Right lobe of liver (tissue), 6 donors: ENCODE data around the gene COL5A3. TPM values are rescaled to one million over a fixed set of nuclear protein-coding genes. Genes with fewer than 3 reads are reported as not detected.

Source experiments
- ATAC-seq, 4 donors: fragments of 200-7000 bp; cut with Tn5 transposase; one replicate each; pipeline ENCODE4 v1.9.1; 2020; ENCODE audit warnings: mild to moderate bottlenecking in 4 of 4, moderate library complexity in 4 of 4
- DNase-seq, 3 donors: peaks; one replicate each; pipeline ENCODE4 v3.0.0-alpha.2; 2020
- H3K27ac ChIP-seq, 3 donors: fragments of 200-600 bp; one replicate each; pipeline ENCODE4 v1.8.0; 2022
- H3K27me3 ChIP-seq, 2 donors: fragments of 200-600 bp; one replicate each; pipeline ENCODE4 v1.8.0; 2022
- H3K36me3 ChIP-seq, 4 donors: fragments of 200-600 bp; sonication (generic) in 1 of 4; one replicate each; pipeline versions ENCODE4 v1.5.1 to v1.8.0; 2017 to 2022; ENCODE audit warnings: control low read depth in 1 of 4
- H3K4me1 ChIP-seq, 4 donors: fragments of 200-600 bp; sonication (generic) in 1 of 4; one replicate each; pipeline versions ENCODE4 v1.5.1 to v1.8.0; 2017 to 2022; ENCODE audit warnings: control low read depth in 1 of 4
- H3K4me3 ChIP-seq, 3 donors: fragments of 200-600 bp; one replicate each; pipeline ENCODE4 v1.8.0; 2022
- H3K9me3 ChIP-seq, 4 donors: fragments of 200-600 bp; sonication (generic) in 1 of 4; one replicate each; pipeline versions ENCODE4 v1.5.1 to v1.8.0; 2017 to 2022; ENCODE audit warnings: control low read depth in 1 of 4
- CTCF ChIP-seq, 4 donors: fragments of 200-600 bp in 3 of 4; fragments of 450-650 bp in 1 of 4; IDR thresholded peaks; one replicate each; pipeline versions ENCODE4 v1.5.1 to v1.8.0; 2016 to 2022; ENCODE audit warnings: antibody characterized with exemption in 4 of 4, mild to moderate bottlenecking in 2 of 4
- POLR2A ChIP-seq: fragments of 450-650 bp; IDR thresholded peaks from one replicate; pipeline ENCODE4 v1.6.1; 2017; ENCODE audit warnings: antibody characterized with exemption, mild to moderate bottlenecking
- WGBS: methylation state at CpG from one replicate; pipeline ENCODE4 v1.1.6; 2018; ENCODE audit warnings: low coverage, low lambda C conversion rate; ENCODE audit not compliant: insufficient coverage; ENCODE audit errors: missing lambda C conversion rate; 5-methylcytosine and 5-hydroxymethylcytosine counted together
- intact Hi-C, 2 donors: fragments of 100-400 bp; cut with DNase I; formaldehyde crosslinking; loops; one replicate each; pipeline versions ENCODE4 v1.11.2 to v1.14.1; 2022
- total RNA-seq, 6 experiments: library from RNA; depleted of rRNA in 2 of 6; stranded (reverse); fragments of >200 nt in 2 of 6; fragmentation: NEBNext Ultra II Directional in 3 of 6; extraction: Animal tissue kit (Norgen Biotek cat#: 25700) in 3 of 6; gene quantifications; one replicate each; pipeline versions ENCODE4 v1.1.0 to v1.2.4, GENCODE V29; 2016 to 2023
- donor health status: DM: no; HTN: yes; CAD: no.
- donor health status: DM: no; HTN: no; CAD: no.
- donor health status: DM: no; HTN: no; CAD: no.
- donor health status: DM: no; HTN: yes; CAD: no.
- donor health status: DM: no; HTN: yes; CAD: no.

Gene COL5A3
- total RNA-seq, 6 experiments from 2014 or later: 3.3 to 20.2 (median 9.4) TPM

DNA sequence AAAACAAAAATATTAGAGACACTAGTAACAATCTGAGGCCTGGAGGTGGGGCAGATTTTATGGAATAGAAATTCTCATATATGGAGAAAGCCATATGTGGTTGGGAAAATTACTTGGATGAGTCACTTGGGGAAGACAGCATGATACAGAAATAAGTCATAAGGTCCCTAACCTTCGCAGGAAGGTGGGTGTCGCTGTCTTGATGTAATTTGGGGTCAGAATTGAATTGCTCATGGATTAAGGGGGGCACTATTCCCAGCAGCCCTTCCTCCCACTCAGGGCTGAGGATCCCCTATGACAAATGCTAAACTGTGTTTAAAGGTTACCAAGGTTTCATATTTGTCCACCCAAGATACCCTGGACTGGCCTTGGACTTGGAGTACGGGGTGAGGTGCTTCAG is 8.0 kb upstream of the COL5A3 start:
- no peak overlapping the region for H3K27ac ChIP-seq
- TF ChIP-seq POLR2A (no peak), CTCF (IDR thresholded peaks at IDR 0.05) (no peak)
- no peak overlapping the region for H3K4me3 ChIP-seq
- ATAC-seq: no peak
- no peaks in the 10 kb centered on the region for H3K9me3 ChIP-seq
- intact Hi-C loops: no loop called here
- no peaks in the 10 kb centered on the region for H3K27me3 ChIP-seq
- WGBS: 74% methylated on average over 2 of the region's 3 CpGs
- H3K4me1 ChIP-seq: peaks cover 0 to 4% (median 0%) of the 10 kb centered on the region in 4 donors
- DNase-seq: no peak
- H3K36me3 ChIP-seq: no peaks in the 10 kb centered on the region

DNA sequence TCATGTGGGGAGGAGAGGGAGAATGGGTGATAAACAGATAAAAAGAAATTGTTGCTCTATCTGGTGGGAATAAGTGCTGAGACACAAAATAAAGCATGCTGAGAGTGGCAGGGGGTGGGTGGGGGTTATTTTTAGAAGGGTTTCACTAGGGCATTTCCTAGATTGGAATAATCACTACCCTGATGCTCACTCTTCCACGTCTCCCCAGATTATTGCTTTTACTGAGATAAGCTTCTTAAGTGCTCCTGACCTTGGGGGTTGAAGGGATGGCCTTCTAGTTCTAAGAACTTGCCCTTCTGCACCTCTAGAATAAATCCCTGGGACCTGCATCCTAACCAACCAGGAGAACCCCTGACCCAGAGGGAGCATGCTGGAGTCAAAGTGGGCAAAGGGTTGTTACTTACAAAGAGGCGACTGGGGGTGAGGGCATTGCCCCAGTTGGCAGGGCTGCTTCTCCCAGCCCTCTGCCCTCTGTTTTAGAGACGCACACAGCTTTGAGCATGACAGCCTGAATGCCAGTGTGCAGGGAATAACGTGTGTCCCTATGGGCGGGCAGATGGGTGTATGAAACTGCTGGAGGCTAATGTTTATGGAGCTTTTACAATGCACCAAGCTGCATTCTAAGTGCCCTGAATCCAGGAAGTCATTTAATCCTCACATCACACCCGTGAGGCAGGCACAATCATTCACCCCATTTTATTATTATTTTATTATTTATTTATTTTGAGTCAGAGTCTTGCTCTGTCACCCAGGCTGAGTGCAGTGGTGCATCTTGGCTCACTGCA is 3.7 kb upstream of the COL5A3 start:
- Histone ChIP-seq H3K4me3 (no peak overlapping the region), H3K27me3 (no peaks in the 10 kb centered on the region), H3K9me3 (no peaks in the 10 kb centered on the region), H3K4me1 (no peaks in the 10 kb centered on the region), H3K36me3 (no peaks in the 10 kb centered on the region), H3K27ac (no peak overlapping the region)
- intact Hi-C loops: no loop called here
- TF ChIP-seq POLR2A (no peak), CTCF (IDR thresholded peaks at IDR 0.05) (no peak)
- WGBS: 17% methylated on average over 3 of the region's 6 CpGs
- ATAC-seq: peak in 1 of 4 donors; percentile 20
- DNase-seq: no peak

DNA sequence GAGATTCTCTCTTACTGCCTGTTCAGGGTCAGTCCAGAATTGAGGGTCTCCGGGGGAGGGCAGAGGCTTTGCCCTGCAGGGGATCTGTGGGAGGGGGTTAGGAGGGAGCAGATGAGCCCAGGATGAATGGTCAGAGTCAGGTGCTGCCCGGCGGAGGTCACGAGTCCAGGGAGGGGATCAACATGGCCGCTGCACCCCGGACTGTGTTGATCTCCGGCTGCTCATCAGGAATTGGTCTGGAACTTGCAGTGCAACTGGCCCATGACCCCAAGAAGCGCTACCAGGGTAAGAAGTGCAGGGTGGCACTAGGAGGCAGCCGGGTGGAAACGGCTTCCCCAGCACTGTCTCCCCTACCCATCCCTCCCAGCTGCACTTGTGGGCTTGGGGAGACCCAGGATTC is 3.0 kb upstream of the COL5A3 start, which contains the start of gene RDH8:
TSS of gene RDH8 (plus strand) at position 168 of the 400 bp plus-strand sequence. CDS start at position 183, 15 bp downstream.
- H3K9me3 ChIP-seq: no peaks in the 10 kb centered on the region
- no peaks in the 10 kb centered on the region for H3K27me3 ChIP-seq
- no peak within 1 kb of the TSS for H3K27ac ChIP-seq
- TF ChIP-seq POLR2A (no peak), CTCF (IDR thresholded peaks at IDR 0.05) (no peak)
- intact Hi-C loops: no loop called here
- no peak within 1 kb of the TSS for H3K4me3 ChIP-seq
- ATAC-seq (no peak), DNase-seq (no peak)
- H3K36me3 ChIP-seq: no peaks in the 10 kb centered on the region
- 30% methylated on average over 1 of the region's 10 CpGs for WGBS
- no peaks in the 10 kb centered on the region for H3K4me1 ChIP-seq

DNA sequence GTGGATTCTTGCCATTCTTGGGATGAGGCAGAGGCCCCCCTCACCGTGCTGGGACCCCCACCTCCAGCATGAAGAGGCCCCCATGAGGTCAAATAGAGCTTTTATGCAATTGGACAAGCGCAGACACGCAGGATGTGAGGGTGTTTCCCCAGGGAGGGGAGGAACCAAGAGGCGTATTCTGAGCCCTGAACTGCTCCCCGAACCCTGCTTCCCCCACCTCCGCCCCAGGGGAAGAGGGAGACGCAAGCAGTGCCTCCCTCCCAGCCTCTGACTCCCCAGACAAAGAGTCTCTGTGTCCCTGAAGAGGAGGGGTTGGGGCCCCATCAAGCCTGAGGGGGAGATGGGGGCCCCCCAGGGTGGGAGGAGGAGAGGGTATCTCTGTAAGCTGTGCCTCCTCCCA is 1.7 kb upstream of the COL5A3 start:
- ATAC-seq (no peak), DNase-seq (no peak)
- no peak for TF ChIP-seq CTCF (IDR thresholded peaks at IDR 0.05)
- TF ChIP-seq POLR2A: no peak
- Histone ChIP-seq H3K9me3 (no peaks in the 10 kb centered on the region), H3K4me3 (no peak overlapping the region), H3K27me3 (no peaks in the 10 kb centered on the region), H3K27ac (no peak overlapping the region), H3K4me1 (no peaks in the 10 kb centered on the region), H3K36me3 (no peaks in the 10 kb centered on the region)
- intact Hi-C loops: no loop called here
- WGBS: 20% methylated on average over 2 of the region's 7 CpGs
